GM23338 (cell line): ENCODE results near the gene LRP1B. TPM values are rescaled to one million over a fixed set of nuclear protein-coding genes. Genes with fewer than 3 reads are reported as not detected.
A peak's percentile ranks its signal among the peaks of the same experiment; 100 is the strongest.

Experiments used
- ATAC-seq: fragments of 200-7000 bp; cut with Tn5 transposase; 3 replicates; pipeline ENCODE4 v1.9.1; 2020
- DNase-seq: peaks from one replicate; pipeline ENCODE4 v3.0.0-alpha.2; 2015; ENCODE audit warnings: low spot score
- H2AFZ ChIP-seq: fragments of 200-600 bp; sonication (generic); 2 replicates; pipeline ENCODE4 v1.8.0; 2016; ENCODE audit warnings: antibody characterized with exemption, mild to moderate bottlenecking, moderate library complexity
- H3F3A ChIP-seq: fragments of 200-600 bp; sonication (generic); replicated peaks from 2 replicates; pipeline ENCODE4 v1.8.0; 2017; ENCODE audit warnings: antibody characterized with exemption, mixed run types, low read depth
- H3K27ac ChIP-seq: fragments of 200-600 bp; sonication (generic); 2 replicates; pipeline ENCODE4 v1.6.1; 2016; ENCODE audit warnings: low read depth
- H3K27me3 ChIP-seq: fragments of 200-600 bp; sonication (generic); 2 replicates; pipeline ENCODE4 v1.8.0; 2016; ENCODE audit warnings: mild to moderate bottlenecking, mixed run types, moderate library complexity; ENCODE audit not compliant: insufficient read depth
- H3K36me3 ChIP-seq: fragments of 200-600 bp; sonication (generic); 2 replicates; pipeline ENCODE4 v1.8.0; 2016; ENCODE audit warnings: mild to moderate bottlenecking; ENCODE audit not compliant: insufficient read depth
- H3K4me1 ChIP-seq: fragments of 200-600 bp; sonication (generic); 2 replicates; pipeline ENCODE4 v1.8.0; 2016; ENCODE audit warnings: mild to moderate bottlenecking, moderate library complexity; ENCODE audit not compliant: insufficient read depth
- H3K4me2 ChIP-seq: fragments of 200-600 bp; sonication (generic); 2 replicates; pipeline ENCODE4 v1.7.1; 2017; ENCODE audit warnings: mixed run types
- H3K4me3 ChIP-seq: fragments of 200-600 bp; sonication (generic); 2 replicates; pipeline ENCODE4 v1.6.1; 2016; ENCODE audit warnings: mixed run types
- H3K79me2 ChIP-seq: fragments of 200-600 bp; sonication (generic); replicated peaks from 2 replicates; pipeline ENCODE4 v1.8.0; 2017; ENCODE audit warnings: mild to moderate bottlenecking; ENCODE audit not compliant: insufficient read depth
- H3K9me2 ChIP-seq: fragments of 200-600 bp; sonication (generic); 2 replicates; pipeline ENCODE4 v1.8.0; 2017; ENCODE audit not compliant: insufficient read depth
- H4K20me1 ChIP-seq: fragments of 200-600 bp; sonication (generic); replicated peaks from 2 replicates; pipeline ENCODE4 v1.8.0; 2017; ENCODE audit warnings: mild to moderate bottlenecking; ENCODE audit not compliant: insufficient read depth
- H3K27ac Mint-ChIP-seq: 2 replicates; pipeline ENCODE4 v1.8.0; 2020; ENCODE audit warnings: inconsistent platforms, mild to moderate bottlenecking, moderate library complexity, mixed read lengths
- H3K27me3 Mint-ChIP-seq: 3 replicates; pipeline ENCODE4 v1.8.0; 2022; ENCODE audit warnings: low read depth, mild to moderate bottlenecking, moderate library complexity, mixed read lengths, inconsistent platforms; ENCODE audit not compliant: insufficient read depth, poor library complexity
- H3K36me3 Mint-ChIP-seq: 3 replicates; pipeline ENCODE4 v1.8.0; 2021; ENCODE audit warnings: low read depth, mild to moderate bottlenecking, inconsistent platforms, moderate library complexity, mixed read lengths
- H3K4me1 Mint-ChIP-seq: 3 replicates; pipeline ENCODE4 v1.8.0; 2020; ENCODE audit warnings: mild to moderate bottlenecking, inconsistent platforms, mixed read lengths
- H3K4me3 Mint-ChIP-seq: 3 replicates; pipeline ENCODE4 v1.8.0; 2021; ENCODE audit warnings: moderate library complexity, mild to moderate bottlenecking, inconsistent platforms, mixed read lengths
- H3K9me3 Mint-ChIP-seq: 3 replicates; pipeline ENCODE4 v1.8.0; 2020; ENCODE audit warnings: moderate library complexity, mild to moderate bottlenecking, inconsistent platforms, mixed read lengths
- CREB1 ChIP-seq: fragments of 250-450 bp; sonication (Bioruptor Pico); IDR thresholded peaks from 2 replicates; pipeline ENCODE4 v1.5.0; 2020; ENCODE audit warnings: low read depth, mild to moderate bottlenecking, moderate library complexity
- ETS1 ChIP-seq: IDR thresholded peaks from 2 replicates; pipeline ENCODE4 v1.6.1; 2016; ENCODE audit warnings: antibody characterized with exemption
- JUNB ChIP-seq: IDR thresholded peaks from one replicate; pipeline ENCODE4 v1.6.1; 2016; ENCODE audit warnings: antibody characterized with exemption; ENCODE audit not compliant: unreplicated experiment
- POLR2AphosphoS5 ChIP-seq: IDR thresholded peaks from 2 replicates; pipeline ENCODE4 v1.6.1; 2016; ENCODE audit warnings: antibody characterized with exemption, low read depth
- polyA plus RNA-seq: library from polyadenylated mRNA; unstranded; fragments of >200 nt; fragmentation: Nextera tagmentation; extraction: Ambion mirVana; gene quantifications from 2 replicates; pipeline ENCODE4 v1.2.1, GENCODE V29; 2016
- total RNA-seq: library from RNA; depleted of rRNA; stranded (reverse); fragments of >200 nt; shearing (Covaris generic); gene quantifications from 2 replicates; pipeline ENCODE4 v1.2.3, GENCODE V29; 2014
- TF ChIP-seq, protein P1 (sequence below): IDR thresholded peaks from one replicate; pipeline ENCODE4 v1.6.1; 2018; ENCODE audit warnings: antibody characterized with exemption; ENCODE audit not compliant: unreplicated experiment
- TF ChIP-seq, protein P2 (sequence below), 2 experiments: fragments of 200-600 bp in 1 of 2; sonication (generic) in 1 of 2; conservative IDR thresholded peaks; 2 replicates each; pipeline versions ENCODE4 v1.5.1 to v1.6.1; 2016 to 2017; ENCODE audit warnings: antibody characterized with exemption in 2 of 2, low read depth in 2 of 2, mild to moderate bottlenecking in 2 of 2, moderate library complexity in 1 of 2

LRP1B gene
- total and polyA plus RNA-seq, 2 experiments from 2014 or later: 0.15 to 0.97 TPM

DNA sequence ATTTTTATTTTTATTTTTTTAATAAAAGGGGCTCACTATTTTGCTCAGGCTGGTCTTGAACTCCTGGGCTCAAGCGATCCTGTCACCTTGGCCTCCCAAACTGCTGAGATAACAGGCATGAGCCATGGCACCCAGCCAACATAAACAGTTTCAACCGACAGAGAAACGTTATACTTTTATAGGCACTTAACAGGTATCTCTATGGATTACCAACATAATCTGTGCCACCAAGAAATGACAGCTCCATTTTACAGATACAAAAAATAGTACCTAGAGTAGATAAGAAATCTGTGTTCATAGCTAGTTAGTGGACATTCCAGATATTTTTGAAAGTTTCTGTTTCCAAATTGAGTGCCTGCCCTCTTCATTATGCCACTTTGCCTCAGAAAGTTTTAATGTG, 1316.7 kb downstream of the LRP1B start (continued):
- TF ChIP-seq, protein P1, sequence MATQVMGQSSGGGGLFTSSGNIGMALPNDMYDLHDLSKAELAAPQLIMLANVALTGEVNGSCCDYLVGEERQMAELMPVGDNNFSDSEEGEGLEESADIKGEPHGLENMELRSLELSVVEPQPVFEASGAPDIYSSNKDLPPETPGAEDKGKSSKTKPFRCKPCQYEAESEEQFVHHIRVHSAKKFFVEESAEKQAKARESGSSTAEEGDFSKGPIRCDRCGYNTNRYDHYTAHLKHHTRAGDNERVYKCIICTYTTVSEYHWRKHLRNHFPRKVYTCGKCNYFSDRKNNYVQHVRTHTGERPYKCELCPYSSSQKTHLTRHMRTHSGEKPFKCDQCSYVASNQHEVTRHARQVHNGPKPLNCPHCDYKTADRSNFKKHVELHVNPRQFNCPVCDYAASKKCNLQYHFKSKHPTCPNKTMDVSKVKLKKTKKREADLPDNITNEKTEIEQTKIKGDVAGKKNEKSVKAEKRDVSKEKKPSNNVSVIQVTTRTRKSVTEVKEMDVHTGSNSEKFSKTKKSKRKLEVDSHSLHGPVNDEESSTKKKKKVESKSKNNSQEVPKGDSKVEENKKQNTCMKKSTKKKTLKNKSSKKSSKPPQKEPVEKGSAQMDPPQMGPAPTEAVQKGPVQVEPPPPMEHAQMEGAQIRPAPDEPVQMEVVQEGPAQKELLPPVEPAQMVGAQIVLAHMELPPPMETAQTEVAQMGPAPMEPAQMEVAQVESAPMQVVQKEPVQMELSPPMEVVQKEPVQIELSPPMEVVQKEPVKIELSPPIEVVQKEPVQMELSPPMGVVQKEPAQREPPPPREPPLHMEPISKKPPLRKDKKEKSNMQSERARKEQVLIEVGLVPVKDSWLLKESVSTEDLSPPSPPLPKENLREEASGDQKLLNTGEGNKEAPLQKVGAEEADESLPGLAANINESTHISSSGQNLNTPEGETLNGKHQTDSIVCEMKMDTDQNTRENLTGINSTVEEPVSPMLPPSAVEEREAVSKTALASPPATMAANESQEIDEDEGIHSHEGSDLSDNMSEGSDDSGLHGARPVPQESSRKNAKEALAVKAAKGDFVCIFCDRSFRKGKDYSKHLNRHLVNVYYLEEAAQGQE: no peak
- TF ChIP-seq ETS1 (no peak), JUNB (no peak)

DNA sequence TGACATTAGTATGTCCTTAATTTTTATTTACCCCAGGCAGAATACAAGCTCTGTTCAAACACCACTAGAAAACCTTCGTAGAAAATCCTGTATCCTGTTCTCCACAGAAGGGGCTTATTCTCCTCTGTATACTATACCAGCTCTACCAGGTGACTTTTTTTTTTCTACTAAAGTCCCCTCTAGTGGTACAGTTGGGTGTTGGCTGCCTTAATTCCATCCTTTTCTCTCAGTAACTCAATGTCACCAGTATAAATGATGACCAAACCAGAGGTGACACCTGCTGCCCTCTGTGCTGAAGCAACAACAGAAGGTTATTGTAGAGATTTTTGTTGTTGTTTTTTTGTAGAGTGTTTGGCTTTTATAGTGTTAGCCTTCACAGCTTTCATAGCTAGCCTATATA, 1322.0 kb downstream of the LRP1B start:
- no peaks in the 10 kb centered on the region for H3K27me3 ChIP-seq
- no peaks in the 10 kb centered on the region for H3K27me3 Mint-ChIP-seq
- no peaks in the 10 kb centered on the region for H3K9me2 ChIP-seq

More for the DNA sequence above, 1322.0 kb downstream of the LRP1B start:
- no peak overlapping the region for H3K4me3 ChIP-seq
- peak; percentile 65 for DNase-seq
- ATAC-seq: peak; percentile 80
- Mint-ChIP-seq H3K27ac (no peak overlapping the region), H3K4me1 (no peaks in the 10 kb centered on the region), H3K36me3 (no peaks in the 10 kb centered on the region), H3K9me3 (no peaks in the 10 kb centered on the region; the same call in 2 of the 3 replicates), H3K4me3 (no peak overlapping the region)
- no peaks in the 10 kb centered on the region for H4K20me1 ChIP-seq
- no peak overlapping the region for H3K4me2 ChIP-seq
- no peaks in the 10 kb centered on the region for H3K4me1 ChIP-seq
- no peaks in the 10 kb centered on the region for H3F3A ChIP-seq
- no peak overlapping the region for H3K27ac ChIP-seq
- TF ChIP-seq ETS1: no peak
- no peak for TF ChIP-seq POLR2AphosphoS5
- TF ChIP-seq CREB1 (CRISPR knock-in tag): no peak
- TF ChIP-seq, protein P2, sequence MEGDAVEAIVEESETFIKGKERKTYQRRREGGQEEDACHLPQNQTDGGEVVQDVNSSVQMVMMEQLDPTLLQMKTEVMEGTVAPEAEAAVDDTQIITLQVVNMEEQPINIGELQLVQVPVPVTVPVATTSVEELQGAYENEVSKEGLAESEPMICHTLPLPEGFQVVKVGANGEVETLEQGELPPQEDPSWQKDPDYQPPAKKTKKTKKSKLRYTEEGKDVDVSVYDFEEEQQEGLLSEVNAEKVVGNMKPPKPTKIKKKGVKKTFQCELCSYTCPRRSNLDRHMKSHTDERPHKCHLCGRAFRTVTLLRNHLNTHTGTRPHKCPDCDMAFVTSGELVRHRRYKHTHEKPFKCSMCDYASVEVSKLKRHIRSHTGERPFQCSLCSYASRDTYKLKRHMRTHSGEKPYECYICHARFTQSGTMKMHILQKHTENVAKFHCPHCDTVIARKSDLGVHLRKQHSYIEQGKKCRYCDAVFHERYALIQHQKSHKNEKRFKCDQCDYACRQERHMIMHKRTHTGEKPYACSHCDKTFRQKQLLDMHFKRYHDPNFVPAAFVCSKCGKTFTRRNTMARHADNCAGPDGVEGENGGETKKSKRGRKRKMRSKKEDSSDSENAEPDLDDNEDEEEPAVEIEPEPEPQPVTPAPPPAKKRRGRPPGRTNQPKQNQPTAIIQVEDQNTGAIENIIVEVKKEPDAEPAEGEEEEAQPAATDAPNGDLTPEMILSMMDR (conservative IDR thresholded peaks at IDR 0.05; ENCODE audit: low read depth in 2 of 2): peak; percentile 53 to 55
- H3K79me2 ChIP-seq: no peaks in the 10 kb centered on the region
- no peaks in the 10 kb centered on the region for H3K36me3 ChIP-seq
- H2AFZ ChIP-seq: no peak overlapping the region
